Measurements from ENCODE around the gene SNAI3.

Gene SNAI3

DNA sequence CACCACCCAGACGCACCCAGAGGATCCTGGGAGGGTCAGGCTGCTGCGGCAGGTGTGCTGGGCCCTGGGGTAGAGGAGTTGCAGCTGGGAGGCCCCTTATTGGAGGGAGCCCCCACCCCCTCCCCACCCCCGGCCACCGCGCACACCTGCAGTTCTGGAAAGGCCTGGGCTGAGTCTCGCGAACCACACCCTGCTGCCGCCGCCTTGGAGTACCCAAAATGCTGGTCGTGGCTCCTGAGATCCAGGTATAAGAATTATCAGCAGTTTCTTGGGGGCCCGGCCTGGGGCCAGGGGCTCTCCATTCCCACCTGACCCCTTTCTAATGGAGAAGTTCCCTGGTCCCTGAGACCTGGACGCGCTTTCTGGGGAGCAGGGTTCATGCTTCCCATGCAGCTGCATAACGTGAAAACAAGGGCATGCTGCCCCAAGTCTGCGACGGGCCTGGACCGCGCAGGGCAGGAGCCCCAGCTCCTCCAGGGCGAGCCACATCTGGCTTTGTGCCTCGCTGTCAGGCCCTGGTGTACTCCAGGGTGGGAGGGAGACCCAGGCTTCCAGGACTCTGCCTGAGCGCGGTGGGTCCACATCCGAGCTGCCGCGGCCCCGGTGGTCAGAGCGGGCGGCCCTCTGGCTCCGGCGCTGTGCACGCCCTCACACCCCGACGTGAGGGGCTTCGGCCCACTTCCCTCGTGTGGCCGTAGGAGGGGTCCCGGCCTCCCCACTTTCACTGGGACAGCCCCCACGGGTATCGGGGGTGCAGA is 7.3 kb upstream of the SNAI3 start:
- intact Hi-C loops (cut with DNase I): no loop called here
- DNase-seq: no peak

DNA sequence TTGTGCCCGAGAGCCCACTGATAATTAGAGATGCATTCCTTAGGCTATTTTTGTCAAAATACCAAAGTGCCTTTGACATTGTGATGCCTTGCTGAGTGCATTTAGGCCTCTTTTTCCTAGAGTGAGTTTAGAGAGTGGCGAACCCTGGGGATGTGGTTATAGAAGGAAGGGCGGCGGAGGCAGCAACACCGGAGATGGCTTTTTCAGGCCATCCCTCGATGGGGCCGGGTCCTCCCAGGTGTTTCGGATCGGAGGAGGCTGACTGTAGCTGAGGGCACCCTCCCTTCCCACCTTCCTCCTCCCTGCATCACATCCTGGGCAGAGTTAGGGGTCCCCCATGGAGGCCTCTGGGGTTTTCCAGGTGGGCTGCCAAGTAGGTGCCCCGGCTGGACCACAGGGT is 6.6 kb upstream of the SNAI3 start:
- no peak for DNase-seq
- intact Hi-C loops (cut with DNase I): no loop called here

DNA sequence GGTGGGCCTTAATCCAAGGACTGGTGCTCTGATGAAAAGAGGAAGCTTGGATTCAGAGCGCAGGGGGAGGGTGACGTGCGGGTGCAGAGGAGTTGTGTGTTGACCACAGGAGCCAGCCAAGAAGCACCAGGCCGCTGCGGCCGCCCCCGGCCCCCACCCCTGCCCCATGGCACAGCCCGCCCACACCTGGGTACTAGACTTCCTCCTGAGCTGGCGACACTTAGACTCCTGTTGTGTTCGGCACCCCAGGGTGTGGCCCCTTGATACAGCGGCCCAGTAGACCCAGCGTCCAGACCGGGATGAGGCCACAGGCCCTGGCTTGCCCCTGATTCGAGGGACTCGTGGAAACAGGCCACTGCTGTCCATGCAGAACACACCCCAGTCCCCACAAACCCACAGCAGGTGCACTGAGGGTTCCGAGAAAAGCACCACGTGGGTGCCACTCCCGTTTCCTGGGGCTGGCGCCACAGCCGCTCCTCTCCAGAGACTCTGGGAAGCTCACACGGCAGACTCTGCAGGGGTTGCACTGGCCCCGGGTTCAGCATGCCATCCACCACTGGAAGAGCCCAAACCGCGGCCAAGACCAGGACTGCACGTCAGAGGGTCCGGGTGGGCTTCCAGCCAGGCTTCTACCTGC is 5.7 kb upstream of the SNAI3 start:
- intact Hi-C loops (cut with DNase I): no loop called here
- peak in 1 of 10 donors; percentile 84 for DNase-seq

DNA sequence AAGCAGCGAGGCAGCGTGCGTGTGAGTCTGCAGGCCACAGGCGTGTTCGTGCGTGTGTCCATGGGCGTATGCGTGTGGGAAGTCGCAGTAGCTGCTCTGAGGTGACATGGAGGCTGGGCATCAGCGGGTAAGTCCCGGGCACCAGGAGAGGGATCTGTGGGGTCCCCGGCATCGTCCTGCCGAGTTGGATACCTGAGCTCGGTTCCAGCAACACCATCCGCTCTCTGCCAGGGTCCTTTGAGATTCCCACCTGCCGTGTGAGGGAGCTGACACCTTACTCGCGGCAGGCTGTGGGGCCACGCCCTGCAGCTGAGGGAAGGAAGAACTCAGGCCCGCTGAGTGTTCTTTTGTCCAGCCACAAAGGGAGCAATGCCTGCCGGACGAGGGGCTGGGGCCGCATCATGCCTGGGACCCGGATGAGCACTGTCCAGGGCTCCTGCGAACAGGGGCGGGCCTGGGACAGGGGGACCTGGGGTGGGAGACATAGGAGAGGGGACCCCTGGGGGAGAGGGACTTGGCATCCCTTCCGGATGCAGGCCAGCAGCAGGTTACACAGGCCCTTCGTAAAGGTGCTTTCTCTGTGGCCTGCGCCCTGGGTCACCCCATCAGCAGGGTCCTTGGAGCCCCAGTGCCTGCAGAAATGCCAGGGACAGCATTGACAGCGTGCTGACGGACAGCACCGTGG is 5.0 kb upstream of the SNAI3 start:
- DNase-seq: no peak
- intact Hi-C loops (cut with DNase I): no loop called here

DNA sequence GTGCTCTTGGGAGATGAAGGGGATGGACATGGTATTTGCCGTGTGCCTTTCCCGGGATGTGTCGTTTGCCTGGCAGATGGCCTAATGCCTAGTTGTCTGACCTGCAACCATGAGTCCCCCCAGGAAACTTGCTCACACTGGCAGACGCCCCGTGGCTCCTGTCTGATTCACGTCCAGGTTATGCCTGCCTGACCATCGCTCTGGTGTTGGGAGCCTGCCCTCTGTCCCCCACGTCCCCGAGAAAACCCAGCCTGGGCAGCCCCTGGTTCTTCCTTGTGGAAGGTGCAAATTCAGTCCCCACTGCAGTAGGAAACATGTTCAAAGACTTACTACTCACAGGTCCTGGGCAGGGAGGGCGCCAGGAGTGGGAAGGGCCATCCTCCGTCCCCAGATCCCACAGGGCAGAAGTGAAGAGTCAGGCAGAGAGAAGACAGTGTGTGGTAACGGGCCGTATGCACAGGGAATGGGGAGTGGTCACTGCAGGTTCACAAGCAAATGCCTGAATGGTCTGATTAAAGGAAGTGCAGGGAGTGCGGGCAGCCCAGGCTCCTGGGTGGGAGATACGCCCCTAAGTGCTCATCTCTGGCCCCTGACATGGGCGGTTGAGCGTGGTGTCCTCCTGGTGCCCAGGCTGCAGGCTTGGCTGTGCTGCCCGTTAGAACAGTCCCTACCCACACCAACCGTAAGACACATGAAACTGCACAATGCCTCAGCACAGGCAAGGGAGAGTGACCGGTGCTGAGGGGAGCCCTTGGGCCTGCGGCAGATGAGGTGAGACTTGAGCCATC is 4.2 kb upstream of the SNAI3 start:
- DNase-seq: no peak
- intact Hi-C loops (cut with DNase I): no loop called here

DNA sequence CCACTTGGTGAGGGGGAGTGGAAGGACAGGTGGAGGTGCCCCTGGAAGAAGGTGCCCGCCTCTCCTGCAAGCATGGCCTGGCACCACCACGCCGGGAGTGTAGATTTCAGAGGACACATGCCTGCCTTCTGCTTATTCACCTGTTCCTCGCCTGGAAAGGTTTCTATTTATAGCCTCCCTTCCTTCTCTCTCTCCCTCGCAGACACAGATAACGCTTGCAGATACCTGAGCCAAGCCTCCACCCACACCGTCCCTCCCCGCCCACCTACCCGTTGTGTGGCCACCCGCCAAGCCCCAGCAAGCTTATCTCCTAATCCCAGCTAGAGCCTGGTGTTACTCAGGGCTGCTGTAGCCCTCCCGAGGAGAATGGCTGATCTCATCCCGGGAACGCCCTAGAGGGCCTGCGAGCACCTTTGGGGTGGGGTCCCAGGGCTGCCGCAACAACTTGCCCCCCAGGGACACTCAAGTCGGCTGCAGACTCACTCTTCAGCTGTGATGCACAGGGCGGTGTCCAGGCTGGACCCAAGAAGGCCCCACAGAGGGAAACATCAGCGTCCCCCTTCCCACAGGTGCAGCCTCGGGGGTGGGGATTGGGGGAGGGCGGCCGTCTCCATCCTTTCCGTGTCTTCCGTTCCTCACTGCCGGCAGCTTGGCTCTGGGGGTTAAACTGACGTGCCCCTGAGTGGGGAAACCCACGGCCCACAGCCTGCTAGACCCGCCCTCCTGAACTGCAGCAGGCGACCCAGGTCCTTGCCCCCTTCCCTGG is 1.9 kb upstream of the SNAI3 start:
- DNase-seq: peak in 8 of 10 donors; percentile 60 to 95 (median 70)
- intact Hi-C loops (cut with DNase I): no loop called here

DNA sequence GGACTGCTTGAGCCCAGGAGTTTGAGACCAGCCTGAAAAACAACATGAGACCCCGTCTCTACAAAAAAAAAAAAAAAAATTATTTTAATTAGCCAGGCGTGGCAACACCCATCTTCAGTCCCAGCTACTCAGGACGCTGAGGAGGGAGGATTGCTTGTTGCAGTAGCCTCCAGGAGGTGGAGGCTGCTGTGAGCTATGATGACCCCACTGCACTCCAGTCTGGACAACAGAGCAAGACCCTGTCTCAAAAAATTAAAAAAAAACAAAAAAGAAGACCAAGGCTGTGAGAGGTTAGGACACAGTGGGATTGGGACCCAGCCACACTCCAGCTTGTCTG is 1.3 kb upstream of the SNAI3 start:
- intact Hi-C loops (cut with DNase I): no loop called here
- no peak for DNase-seq

DNA sequence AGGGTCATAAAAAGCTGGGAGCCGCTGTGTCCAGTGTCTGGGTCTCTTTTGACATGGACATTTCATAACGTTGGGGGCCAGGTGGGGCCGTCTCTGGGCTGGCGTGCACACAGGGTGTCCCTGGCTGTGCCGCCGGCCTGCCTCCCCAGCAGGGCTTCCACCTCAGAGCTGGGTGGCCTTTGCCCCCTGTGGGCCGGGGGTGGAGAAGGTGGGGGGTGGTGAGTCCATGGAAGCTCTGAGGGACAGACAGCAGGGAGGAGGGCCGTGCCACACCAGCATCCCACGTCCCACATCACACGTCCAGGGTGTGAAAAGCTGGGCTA is 908 bp upstream of the SNAI3 start:
- intact Hi-C loops (cut with DNase I): no loop called here
- DNase-seq: peak in 1 of 10 donors; percentile 84

DNA sequence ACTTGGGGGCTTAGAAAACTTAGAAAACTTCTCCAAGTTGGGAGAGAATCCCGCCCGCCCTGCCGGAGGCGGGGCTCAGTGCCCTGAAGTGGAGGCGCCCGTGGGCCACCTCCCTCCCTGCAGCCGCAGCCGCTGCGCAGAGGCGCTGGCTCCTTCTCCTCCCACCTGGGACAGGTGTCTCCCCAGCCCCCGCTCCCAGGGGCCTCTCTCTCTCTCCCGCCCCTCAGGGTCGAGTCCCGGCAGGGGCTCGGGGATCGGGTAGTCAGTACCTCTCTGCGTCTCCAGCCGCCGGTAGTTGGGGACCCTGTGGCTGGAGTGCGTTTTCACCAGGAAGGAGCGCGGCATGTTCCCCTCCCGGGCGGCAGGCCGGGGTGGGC is 257 bp downstream of the SNAI3 start:
- intact Hi-C loops (cut with DNase I): no loop called here
- DNase-seq: no peak

DNA sequence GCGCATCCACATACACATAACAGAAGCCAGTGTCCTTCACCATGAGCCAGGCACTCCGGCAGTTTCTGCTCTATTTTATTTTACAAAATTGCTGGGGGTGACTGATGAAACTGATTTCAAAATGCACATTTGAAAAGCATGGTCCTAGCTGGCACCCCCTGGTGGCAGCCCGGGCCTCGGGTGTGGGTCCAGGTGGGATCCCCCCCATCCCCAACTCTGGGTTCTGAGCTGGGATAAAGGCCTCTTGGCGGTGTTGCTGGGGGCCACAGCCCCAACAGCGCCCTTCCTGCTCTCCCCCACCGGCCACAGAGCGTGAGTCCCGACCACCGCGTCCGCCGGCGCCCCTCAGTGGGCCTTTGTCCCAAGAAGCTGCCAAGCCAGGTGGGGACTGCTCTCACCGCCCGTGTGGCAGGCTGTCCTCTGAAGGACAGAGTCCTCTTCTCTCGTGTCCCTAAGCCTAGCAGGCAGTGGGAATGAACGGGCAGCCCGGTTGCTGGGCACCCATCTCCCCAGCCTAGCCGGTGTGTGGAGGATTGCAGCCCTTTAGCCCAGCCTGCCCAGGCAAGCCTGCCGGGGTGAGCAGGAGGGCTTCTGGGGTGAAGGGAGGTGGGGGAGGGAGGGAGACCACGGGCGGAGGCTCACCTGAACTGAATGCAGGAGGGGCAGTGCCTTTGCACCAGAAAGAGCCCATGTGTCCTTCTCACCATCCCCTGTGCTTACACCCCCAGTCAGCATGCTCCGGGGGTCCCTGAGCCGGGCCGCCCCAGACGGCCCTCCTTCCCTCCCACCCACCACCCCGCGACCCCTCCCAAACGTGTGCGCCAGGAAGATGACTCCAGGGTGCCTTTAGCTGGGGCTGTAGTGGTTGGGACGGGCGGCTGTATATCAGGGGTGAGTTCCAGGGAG is 898 bp downstream of the SNAI3 start:
- intact Hi-C loops (cut with DNase I): no loop called here
- peak in 2 of 10 donors; percentile 34 to 82 for DNase-seq

DNA sequence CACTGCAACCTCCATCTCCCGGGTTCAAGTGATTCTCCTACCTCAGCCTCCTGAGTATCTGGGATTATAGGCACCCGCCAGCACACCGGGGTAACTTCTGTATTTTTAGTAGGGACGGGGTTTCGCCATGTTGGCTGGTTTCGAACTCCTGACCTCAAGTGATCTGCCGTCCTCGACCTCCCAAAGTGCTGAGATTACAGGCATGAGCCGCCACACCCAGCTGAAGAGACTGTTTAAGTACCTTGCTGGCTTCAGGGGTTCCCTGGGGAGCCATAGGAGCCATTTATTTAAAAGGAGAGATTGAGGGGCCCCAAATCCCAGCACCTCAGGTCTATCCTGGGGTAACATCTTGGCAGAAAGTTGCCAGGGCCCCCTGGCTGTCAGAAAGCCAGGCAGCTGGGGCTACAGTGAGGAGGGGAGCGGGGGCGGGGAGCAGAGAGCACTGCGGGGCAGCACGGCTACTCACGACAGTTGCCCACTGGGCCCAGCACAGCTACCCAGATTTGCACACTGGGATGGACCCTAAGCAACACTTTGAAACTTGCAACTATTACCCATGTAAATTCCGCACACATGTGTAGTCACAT is 1.6 kb downstream of the SNAI3 start:
- intact Hi-C loops (cut with DNase I): no loop called here
- DNase-seq: no peak

DNA sequence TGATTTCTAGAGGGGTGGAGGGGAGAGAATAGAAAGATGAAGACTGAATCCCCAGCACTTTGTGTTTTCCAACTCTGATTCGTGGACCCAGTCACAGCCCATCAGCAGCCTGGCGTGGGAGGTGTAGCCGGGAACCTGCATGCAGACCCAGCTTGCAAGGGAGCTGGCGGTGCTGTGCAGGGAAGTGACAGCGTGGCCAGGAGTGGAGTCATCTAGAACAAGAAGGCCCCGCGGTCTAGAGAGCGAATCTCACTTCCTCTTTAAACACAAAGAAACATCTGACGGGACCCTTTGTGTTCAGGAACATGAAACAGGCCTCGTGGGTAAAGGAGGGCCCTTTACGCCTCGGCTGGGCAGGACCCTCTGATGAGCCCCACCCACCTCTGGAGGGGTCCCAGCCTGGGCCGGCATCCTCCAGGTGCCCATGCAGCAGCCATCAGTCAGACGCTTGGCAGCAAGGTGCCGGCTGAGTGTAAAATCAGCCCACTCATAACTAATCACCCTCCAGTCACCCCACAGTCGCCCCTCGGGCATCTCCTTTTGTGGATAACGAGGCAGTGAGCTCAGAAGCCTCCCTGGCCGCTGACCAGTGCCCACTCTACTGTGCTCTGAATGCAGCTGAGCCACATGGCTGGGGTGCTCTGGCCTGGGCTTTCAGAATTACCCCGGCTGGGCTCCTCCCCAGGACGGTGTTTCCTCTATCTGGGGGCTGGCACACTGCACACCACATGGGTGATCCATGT is 4.4 kb downstream of the SNAI3 start:
- DNase-seq: peak; percentile 37 to 97 (median 78)
- intact Hi-C loops (cut with DNase I): no loop called here

DNA sequence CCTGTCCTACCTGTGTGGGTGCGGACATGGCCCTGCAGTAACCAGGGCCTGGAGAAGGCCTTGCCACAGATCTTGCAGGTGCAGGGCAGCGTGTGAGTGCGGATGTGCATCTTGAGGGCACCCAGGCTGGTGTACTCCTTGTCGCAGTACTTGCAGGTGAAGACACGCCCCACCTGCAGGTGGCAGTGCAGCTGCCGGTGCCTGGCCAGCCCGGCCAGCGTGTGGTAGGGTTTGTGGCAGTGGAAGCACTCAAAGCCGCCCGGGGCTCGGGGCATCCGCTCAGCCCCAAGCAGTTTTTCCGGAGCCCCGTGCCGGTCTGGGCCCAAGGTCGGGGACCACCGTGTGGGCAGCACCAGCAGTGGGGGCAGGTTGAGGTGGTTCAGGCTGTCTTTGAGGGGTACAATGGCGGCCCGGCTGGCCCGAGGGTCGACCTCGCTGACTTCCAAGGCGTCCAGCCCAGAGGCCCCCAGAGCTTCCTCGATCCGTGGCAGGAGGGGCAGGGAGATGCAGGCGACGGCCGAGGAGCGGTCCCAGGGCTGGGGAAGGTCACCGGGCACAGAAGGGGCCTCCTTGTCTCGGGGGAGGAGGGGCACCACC is 5.1 kb downstream of the SNAI3 start:
- DNase-seq: no peak
- intact Hi-C loops (cut with DNase I): no loop called here

DNA sequence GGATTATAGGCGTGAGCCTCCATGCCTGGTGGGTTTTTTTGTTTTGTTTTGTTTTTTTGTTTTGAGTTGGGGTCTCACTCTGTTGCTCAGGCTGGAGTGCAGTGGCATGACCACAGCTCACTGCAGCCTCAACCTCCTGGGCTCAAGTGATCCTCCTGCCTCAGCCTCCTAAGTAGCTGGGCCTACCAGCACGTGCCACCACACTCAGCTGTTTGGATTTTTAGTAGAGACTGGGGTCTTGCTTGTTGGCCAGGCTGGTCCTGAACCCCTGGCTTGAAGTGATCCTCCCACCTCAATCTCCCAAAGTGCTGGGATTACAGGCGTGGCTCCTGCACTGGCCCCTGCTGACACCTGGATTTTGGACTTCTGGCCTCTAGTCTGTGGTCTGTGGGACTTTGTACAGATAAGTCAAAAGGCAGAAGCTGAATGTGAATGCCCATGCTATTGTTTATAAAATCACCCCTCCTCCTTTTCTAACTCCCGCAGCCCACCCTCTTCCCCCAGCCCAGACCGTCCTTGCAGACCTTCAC is 5.7 kb downstream of the SNAI3 start:
- intact Hi-C loops (cut with DNase I): no loop called here
- no peak for DNase-seq

DNA sequence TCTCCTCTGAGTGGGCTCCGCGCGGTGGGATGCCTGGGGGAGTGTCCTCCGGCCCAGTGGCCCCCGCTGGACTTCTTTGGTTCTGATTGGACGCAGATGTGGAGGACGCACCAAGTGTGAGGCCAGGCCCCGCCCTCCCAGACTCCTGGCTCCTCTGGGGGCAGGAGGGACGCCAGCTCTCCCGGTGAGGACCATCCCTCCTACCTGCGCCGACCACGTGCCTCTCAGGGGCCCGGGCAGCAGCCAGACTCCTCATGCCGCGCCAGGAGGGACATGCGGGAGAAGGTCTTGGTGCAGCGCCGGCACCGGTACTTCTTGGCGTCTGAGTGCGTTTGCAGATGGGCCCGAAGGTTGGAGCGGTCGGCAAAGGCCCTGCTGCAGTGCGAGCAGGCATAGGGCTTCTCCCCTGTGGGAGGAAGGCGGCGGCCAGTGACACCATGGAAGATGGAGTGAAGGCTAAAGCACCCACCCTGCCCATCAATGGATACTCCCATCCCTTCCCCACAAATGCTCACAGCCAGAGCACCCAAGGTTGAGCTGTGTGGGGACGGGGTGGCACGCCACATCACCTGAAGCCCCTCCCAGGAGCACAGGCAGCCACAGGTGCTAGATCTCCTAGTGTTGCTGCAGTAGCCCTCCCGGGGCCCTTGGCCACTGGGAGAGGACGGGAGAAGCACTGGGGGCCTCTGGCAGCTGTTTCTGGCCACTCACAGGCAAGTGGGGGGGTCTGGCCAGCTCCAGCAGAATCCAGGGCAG is 7.9 kb downstream of the SNAI3 start:
- DNase-seq: peak in 1 of 10 donors; percentile 82
- intact Hi-C loops (cut with DNase I): no loop called here

DNA sequence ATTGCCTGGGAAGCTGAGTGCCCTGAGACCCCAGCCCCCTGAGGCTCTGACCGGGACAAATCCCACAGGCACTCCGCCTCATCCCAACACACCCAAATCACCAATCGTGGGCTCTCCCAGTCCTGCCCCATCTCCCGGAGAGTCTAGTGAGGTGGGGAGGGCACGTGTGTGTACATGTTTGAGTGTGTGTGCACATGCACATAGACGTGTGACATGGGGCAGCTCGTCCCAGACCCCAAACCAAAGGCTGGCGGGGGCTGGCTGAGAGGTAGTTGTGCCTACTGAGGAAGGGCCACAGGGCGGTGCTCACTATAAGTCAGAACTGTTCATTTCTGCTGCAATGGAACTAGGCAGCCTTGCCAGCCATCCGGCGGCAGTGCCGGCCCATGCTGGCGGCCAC is 8.6 kb downstream of the SNAI3 start:
- DNase-seq: no peak
- intact Hi-C loops (cut with DNase I): no loop called here
